ENCODE measurements around the gene DOHH.

The DOHH gene

DNA sequence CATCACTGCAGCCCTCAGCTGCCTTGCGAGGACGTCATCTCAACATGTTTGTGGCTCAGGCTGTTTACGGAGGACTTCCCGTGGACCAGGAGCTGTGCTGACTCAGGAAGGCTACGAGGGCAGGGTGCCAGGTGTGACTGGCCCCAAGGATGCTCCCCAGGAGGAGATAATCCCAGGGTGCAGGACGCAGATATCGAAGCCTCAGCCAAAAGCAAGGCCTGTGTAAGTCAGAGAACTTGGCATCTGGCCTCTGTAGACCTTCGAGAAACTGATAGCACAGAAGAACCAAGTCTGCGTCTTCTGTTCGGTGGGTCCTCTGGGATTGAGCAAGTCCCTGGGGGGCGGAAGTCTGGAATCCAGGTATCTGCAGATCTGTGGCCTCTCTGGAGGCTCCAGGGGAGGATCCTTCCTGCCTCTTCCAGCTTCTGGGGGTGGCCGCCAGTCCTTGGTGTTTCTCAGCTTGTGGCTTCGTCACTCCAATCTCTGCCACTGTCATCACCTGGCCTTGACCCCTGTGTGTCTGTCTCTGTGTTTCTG is 2.6 kb upstream of the DOHH start:
- DNase-seq (ENCODE audit: low read depth in 2 of 2) = no peak

- DNase-seq (ENCODE audit: low read depth in 2 of 2) = no peak
Measured at GRCh38 chr19:3501780-3502179, 1.3 kb upstream of the DOHH start.

GRCh38 chr19:3499738-3500428 is 591 bp downstream of the DOHH start:
- DNase-seq (ENCODE audit: low read depth in 2 of 2) = no peak

GRCh38 chr19:3497757-3498520 is 2.5 kb downstream of the DOHH start:
- DNase-seq (ENCODE audit: low read depth in 2 of 2) = no peak

GRCh38 chr19:3496392-3497273 is 3.8 kb downstream of the DOHH start:
- DNase-seq (ENCODE audit: low read depth in 2 of 2) = no peak

GRCh38 chr19:3494559-3494958 is 5.9 kb downstream of the DOHH start:
- DNase-seq (ENCODE audit: low read depth in 2 of 2) = no peak

DNA sequence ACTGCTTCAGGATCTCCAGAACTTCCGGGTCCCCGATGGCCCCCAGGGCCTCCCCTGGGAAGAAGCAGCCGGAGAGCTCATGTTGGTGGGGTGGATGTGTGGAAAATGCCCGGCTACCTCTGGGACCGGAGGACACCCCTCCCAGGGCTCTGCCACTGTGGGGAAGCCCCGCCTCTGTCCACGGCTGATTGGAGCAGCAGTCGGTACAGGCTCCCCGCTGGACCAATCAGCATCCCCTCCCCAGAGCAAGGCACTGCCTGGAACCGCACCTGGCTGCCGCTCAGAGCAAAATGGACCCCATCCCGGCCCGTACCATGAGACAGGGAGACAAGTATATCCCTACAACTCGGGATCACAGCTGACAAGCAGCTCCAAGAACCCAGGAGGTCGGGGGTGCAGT is 6.4 kb downstream of the DOHH start:
- DNase-seq (ENCODE audit: low read depth in 2 of 2) = no peak

GRCh38 chr19:3493651-3494050 is 6.8 kb downstream of the DOHH start:
- no peak for DNase-seq (ENCODE audit: low read depth in 2 of 2)

DNA sequence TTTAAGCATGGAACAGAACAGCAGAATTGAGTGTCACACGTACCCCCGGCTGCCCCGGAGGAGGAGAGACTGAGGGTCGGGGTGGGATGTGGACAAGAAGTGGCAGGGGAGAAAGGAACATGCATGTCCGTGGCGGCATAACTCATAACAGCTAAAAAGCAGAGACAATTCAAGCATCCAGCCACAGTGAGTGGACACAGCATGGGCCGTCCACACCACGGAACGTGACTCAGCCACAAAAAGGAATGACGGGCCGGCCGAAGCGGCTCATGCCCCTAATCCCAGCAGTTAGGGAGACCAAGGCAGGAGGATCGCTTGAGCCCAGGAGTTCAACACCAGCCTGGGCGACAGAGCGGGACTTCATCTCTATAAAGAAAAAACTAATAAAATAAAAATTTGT is 7.6 kb downstream of the DOHH start:
- no peak for DNase-seq (ENCODE audit: low read depth in 2 of 2)

GRCh38 chr19:3492131-3492839 is 8.2 kb downstream of the DOHH start:
- no peak for DNase-seq (ENCODE audit: low read depth in 2 of 2)

GRCh38 chr19:3491396-3492119 is 8.9 kb downstream of the DOHH start:
- DNase-seq (ENCODE audit: low read depth in 2 of 2) = no peak

DNA sequence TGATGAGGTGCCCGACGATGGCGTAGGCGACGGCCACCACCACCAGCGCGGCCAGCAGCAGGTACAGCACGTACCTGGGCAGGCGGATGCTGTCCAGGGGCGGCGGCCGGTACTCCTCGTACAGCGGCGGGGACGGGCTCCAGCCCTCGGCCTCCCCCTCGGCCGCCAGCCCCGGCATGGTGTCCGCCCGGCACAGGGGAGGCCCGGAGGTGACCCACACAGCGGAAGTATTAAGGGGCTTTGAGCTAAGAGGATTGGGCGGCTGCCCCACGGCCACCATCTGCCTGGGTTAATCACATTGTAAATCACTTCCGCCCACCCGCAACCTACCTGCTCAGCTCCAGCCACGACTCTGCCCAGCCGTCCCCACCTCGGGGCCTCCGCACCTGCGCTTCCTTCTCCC is 17.2 kb downstream of the DOHH start, which contains the start of gene SMIM44:
Gene SMIM44 (minus strand): TSS at position 216 of the 403 bp plus-strand sequence. CDS start 38 bp downstream, at position 178.
- no peak for DNase-seq (ENCODE audit: low read depth in 2 of 2)

GRCh38 chr19:3482507-3483225 is 17.8 kb downstream of the DOHH start:
- no peak for DNase-seq (ENCODE audit: low read depth in 2 of 2)

DNA sequence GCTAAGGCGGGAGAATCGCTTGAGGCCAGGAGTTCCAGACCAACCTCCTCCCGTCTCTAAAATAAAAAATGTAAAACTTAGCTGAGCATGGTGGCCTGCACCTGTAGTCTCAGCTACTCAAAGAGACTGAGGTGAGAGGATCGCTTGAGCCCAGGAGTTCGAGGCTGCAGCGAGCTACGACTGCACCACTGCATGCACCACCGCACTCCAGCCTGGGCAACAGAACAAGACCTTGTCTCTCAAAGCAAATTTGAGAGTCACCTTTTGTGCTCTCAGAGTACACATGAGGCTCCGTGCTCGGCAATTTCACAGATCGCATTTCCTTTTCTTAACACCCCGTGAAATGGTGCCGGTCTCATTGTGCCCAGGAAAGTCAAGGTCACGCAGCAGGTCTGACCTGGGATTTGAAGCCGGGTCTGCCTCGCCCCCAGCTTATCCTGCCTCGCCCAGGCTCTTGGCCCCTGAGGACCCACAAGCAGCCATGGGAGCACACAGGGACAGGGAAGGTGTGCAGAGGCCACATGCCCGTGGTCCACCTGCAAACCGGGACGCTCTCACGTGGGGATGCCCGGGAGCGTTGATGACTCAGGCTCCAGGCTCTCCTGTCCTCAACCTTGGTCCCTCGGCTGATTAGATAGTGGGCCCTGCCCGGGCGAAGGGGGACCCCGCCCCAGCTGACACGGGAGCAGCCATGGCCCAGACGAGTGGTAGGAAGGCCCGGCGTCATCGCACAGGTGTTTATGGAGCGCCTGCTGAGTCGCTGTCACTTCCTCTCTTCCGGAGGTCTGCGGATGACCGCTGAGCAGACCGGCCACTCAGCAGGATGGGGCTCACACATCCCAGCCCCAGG is 19.0 kb downstream of the DOHH start:
- no peak for DNase-seq (ENCODE audit: low read depth in 2 of 2)

GRCh38 chr19:3480383-3481091 is 19.9 kb downstream of the DOHH start, which contains the start of gene SMIM24:
Gene SMIM24 (minus strand): TSS chr19:3480525. CDS start chr19:3480463, 62 bp downstream.
- no peak for DNase-seq (ENCODE audit: low read depth in 2 of 2)

- DNase-seq (ENCODE audit: low read depth in 2 of 2) = no peak
Measured at GRCh38 chr19:3479834-3480215, 20.6 kb downstream of the DOHH start.

GRCh38 chr19:3479177-3479833 is 21.2 kb downstream of the DOHH start:
- no peak for DNase-seq (ENCODE audit: low read depth in 2 of 2)
